Tibial artery (tissue), 4 donors: ENCODE measurements around the gene RBM26.
"Not testable (repeated sequence)": the region's sequence is repeated elsewhere in the genome, so short reads cannot be mapped to it uniquely, and the experiment has no call there.

Experiments used
- DNase-seq, 2 donors: peaks; one replicate each; pipeline ENCODE4 v3.0.0-alpha.2; 2019
- H3K27ac ChIP-seq, 2 donors: fragments of 200-600 bp; sonication (generic) in 1 of 2; 1 replicate in 1 of 2; 2 replicates in 1 of 2; pipeline ENCODE4 v1.5.1; 2018 to 2019; ENCODE audit warnings: mild to moderate bottlenecking in 1 of 2
- H3K27me3 ChIP-seq, 2 donors: fragments of 200-600 bp; sonication (generic) in 1 of 2; one replicate each; pipeline versions ENCODE4 v1.5.1 to v1.6.0; 2016 to 2019
- H3K36me3 ChIP-seq, 3 donors: fragments of 200-600 bp; sonication (generic) in 2 of 3; one replicate each; pipeline ENCODE4 v1.5.1; 2016 to 2019; ENCODE audit warnings: mild to moderate bottlenecking in 2 of 3
- H3K4me1 ChIP-seq, 4 donors: fragments of 200-600 bp; sonication (generic) in 2 of 4; 1 replicate in 3 of 4; 2 replicates in 1 of 4; pipeline ENCODE4 v1.5.1; 2016 to 2019
- H3K4me3 ChIP-seq, 2 donors: fragments of 200-600 bp; sonication (generic) in 1 of 2; 1 replicate in 1 of 2; 2 replicates in 1 of 2; pipeline ENCODE4 v1.5.1; 2018 to 2019; ENCODE audit warnings: mild to moderate bottlenecking in 2 of 2
- H3K9me3 ChIP-seq, 3 donors: fragments of 200-600 bp; sonication (generic) in 1 of 3; one replicate each; pipeline ENCODE4 v1.5.1; 2016 to 2019
- CTCF ChIP-seq, 2 experiments: fragments of 200-600 bp in 1 of 2; fragments of 450-650 bp in 1 of 2; IDR thresholded peaks; one replicate each; pipeline ENCODE4 v1.5.1; 2017 to 2019; ENCODE audit warnings: antibody characterized with exemption in 2 of 2, mild to moderate bottlenecking in 1 of 2, moderate library complexity in 1 of 2
- intact Hi-C: fragments of 100-400 bp; cut with DNase I; formaldehyde crosslinking; loops from one replicate; pipeline ENCODE4 v1.15.0; 2023; ENCODE audit warnings: low total_unique reads

The RBM26 gene

DNA sequence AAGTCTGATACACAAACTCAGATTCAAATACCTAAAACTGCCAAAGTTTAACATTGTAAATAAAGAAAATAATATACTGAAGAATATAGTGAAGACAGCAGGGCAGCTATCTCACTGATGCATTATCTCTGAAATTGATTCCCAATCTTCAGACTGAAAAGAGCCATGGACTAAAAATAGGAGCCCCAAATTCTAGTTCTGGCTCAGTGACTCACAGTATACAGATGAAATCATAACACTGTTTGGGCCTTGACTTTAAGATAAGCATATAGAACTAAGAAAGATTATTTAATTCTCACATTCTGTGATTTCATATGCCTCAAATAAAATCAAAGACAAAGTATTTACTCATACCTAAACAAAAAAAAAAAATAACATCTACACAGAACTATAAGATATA, 53.9 kb downstream of the RBM26 start:
- H3K36me3 ChIP-seq, result peaks cover 25 to 38% (median 32%) of the 10 kb centered on the region in 3 donors
- H3K4me3 ChIP-seq, result no peak overlapping the region
- no peak overlapping the region for H3K27ac ChIP-seq
- intact Hi-C loops, result no loop called here
- H3K9me3 ChIP-seq, result no peaks in the 10 kb centered on the region
- TF ChIP-seq CTCF (IDR thresholded peaks at IDR 0.05), result no peak
- peaks cover 0 to 12% (median 3%) of the 10 kb centered on the region in 4 donors for H3K4me1 ChIP-seq
- H3K27me3 ChIP-seq, result no peaks in the 10 kb centered on the region
- DNase-seq, result no peak

DNA sequence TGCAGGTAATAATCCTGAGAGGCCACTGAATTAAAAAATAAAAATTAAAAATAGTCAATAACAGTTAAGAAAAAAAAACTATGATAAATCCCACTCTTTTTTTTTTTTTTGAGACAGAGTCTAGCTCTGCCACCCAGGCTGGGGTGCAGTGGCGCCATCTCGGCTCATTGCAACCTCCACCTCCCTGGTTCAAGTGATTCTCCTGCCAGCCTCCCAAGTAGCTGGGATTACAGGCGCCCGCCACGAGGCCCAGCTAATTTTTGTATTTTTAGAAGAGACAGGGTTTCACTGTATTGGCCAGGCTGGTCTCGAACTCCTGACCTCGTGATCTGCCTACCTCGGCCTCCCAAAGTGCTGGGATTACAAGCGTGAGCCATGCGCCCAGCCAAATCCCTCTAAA, 56.4 kb downstream of the RBM26 start:
- H3K27ac ChIP-seq, DNase-seq, H3K27me3 ChIP-seq, H3K4me3 ChIP-seq, H3K9me3 ChIP-seq, intact Hi-C loops: not testable (repeated sequence)
- Histone ChIP-seq H3K4me1 (peaks cover 0 to 12% (median 3%) of the 10 kb centered on the region in 4 donors), H3K36me3 (peaks cover 15 to 24% (median 20%) of the 10 kb centered on the region in 3 donors)

DNA sequence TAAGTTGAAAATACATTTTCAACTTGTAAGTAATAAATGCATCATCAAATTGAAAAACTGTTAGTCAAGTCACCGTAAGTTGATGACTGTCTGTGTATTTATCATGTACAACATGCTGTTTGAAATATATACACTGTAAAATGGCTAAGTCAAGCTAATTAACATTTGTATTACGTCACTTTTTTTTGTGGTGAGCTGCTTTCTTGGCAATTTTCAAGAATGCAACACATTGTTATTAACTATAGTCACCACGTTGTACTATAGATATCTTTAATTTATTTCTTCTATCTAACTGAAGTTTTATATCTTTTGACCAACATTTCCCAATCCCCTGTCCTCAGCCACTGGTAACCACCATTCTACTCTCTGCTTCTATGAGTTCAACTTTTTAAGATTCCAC, 57.0 kb downstream of the RBM26 start:
- Histone ChIP-seq H3K27ac (no peak overlapping the region), H3K36me3 (peaks cover 14 to 23% (median 18%) of the 10 kb centered on the region in 3 donors), H3K9me3 (no peaks in the 10 kb centered on the region), H3K27me3 (no peaks in the 10 kb centered on the region), H3K4me3 (no peak overlapping the region), H3K4me1 (peaks cover 0 to 12% (median 3%) of the 10 kb centered on the region in 4 donors)
- no peak for TF ChIP-seq CTCF (IDR thresholded peaks at IDR 0.05)
- DNase-seq, result no peak
- intact Hi-C loops, result no loop called here

DNA sequence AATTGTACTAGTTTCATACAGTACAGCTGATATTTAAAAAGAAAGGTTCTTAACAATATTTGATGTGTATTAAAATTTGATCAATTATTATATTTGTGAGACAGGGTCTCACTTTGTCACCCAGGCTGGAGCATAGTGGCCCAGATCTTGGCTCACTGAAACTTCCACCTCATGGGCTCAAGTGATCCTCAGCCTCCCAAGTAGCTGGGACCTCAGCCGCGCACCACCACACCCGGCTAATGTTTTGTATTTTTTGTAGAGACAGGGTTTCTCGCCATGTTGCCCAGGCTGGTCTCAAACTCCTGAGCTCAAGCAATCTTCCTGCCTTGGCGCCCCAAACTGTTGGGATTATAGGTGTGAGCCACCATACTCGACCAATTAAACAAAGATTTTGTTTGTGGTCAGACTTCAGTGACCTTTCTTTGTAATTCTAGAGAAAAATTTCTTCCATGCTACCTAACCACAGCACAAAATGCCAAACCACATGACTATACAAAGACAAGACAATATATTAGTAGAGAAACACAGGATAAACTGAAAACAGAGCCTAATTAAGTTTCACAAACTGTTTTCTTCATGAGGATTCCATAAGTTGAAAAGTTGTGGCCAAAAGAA, 59.6 kb downstream of the RBM26 start:
- H3K4me1 ChIP-seq, result peaks cover 0 to 4% (median under 1%) of the 10 kb centered on the region in 4 donors
- DNase-seq, result no peak
- H3K9me3 ChIP-seq, result no peaks in the 10 kb centered on the region
- intact Hi-C loops, result no loop called here
- peaks cover 24 to 43% (median 28%) of the 10 kb centered on the region in 3 donors for H3K36me3 ChIP-seq
- no peak overlapping the region for H3K27ac ChIP-seq
- no peak overlapping the region for H3K4me3 ChIP-seq
- no peak for TF ChIP-seq CTCF (IDR thresholded peaks at IDR 0.05)
- H3K27me3 ChIP-seq, result no peaks in the 10 kb centered on the region

- Histone ChIP-seq H3K27me3 (no peaks in the 10 kb centered on the region), H3K9me3 (no peaks in the 10 kb centered on the region), H3K36me3 (peaks cover 57 to 85% (median 75%) of the 10 kb centered on the region in 3 donors), H3K27ac (no peak overlapping the region), H3K4me3 (no peak overlapping the region), H3K4me1 (no peaks in the 10 kb centered on the region)
- DNase-seq, result no peak
- no peak for TF ChIP-seq CTCF (IDR thresholded peaks at IDR 0.05)
- intact Hi-C loops, result no loop called here
These were observed 64.9 kb downstream of the RBM26 start for GRCh38 chr13:79341202-79341601.

GRCh38 chr13:79340490-79340889, 65.6 kb downstream of the RBM26 start:
- peaks cover 64 to 89% (median 82%) of the 10 kb centered on the region in 3 donors for H3K36me3 ChIP-seq

More at GRCh38 chr13:79340490-79340889, 65.6 kb downstream of the RBM26 start:
- H3K27ac ChIP-seq, result no peak overlapping the region
- DNase-seq, result no peak
- no peaks in the 10 kb centered on the region for H3K4me1 ChIP-seq
- no peak for TF ChIP-seq CTCF (IDR thresholded peaks at IDR 0.05)
- H3K9me3 ChIP-seq, result no peaks in the 10 kb centered on the region
- intact Hi-C loops, result no loop called here
- H3K27me3 ChIP-seq, result no peaks in the 10 kb centered on the region
- no peak overlapping the region for H3K4me3 ChIP-seq
